Adipose tissue (tissue), 3 donors: ENCODE measurements around the gene CCDC157. TPM values are rescaled to one million over a fixed set of nuclear protein-coding genes. Genes with fewer than 3 reads are reported as not detected.
"Not testable (repeated sequence)": the region's sequence is repeated elsewhere in the genome, so short reads cannot be mapped to it uniquely, and the experiment has no call there.

Experiments used
- H3K27ac ChIP-seq: one replicate; pipeline ENCODE4 v1.5.1; 2013; ENCODE audit warnings: low read depth, low read length
- WGBS, 3 donors: extraction: QIAGEN DNeasy Blood & Tissue Kit; methylation state at CpG; one replicate each; pipeline ENCODE4 v1.1.7; 2013; 5-methylcytosine and 5-hydroxymethylcytosine counted together
- polyA plus RNA-seq, 3 donors: library from polyadenylated mRNA; stranded (reverse); fragments of 200-250 nt; gene quantifications; one replicate each; pipeline ENCODE4 v1.2.3, GENCODE V29; 2013
- donor health status: healthy with polysubstance abuse.
- donor health status: Bipolar disorder and iron deficiency.
- donor health status: healthy.

CCDC157 gene
- polyA plus RNA-seq, 3 donors = 1.3 to 1.5 (median 1.5) TPM

DNA sequence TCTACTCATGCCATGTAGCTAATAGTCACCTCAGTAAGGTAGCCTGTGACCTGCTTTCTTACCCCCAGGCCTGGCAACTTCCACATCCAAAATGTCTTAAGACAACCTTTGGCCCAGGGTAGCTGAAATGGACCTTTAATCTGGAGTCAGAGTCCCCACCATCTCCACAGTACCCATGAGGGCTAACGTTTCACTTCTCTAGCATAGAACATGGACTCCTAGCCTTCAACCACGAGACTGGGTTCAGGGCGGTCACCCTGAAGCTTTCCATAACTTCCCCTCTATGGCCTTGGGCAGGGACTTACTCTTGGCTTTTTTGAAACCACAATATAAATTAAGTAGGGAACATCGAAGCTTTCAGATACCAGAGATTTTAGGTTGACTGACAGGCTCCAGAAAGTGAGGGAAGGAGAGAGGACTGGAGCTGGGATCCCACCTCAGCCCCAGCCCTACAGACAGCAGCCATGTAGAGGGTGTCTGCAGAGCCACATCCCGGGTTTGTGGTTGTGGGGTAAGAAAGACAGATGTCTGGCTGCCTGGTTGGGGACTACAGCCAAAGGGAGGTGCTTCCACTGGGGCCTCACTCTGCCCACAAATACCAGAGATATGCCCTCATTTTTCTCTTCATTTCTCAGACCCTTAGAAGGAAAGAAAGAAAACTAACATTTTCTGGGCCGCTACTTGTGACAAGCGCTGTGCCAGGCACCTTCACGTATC, 32.6 kb upstream of the CCDC157 start:
- 52 to 53% (median 53%) methylated on average over 8 of the region's 8 CpGs for WGBS, 3 donors
- no peak overlapping the region for H3K27ac ChIP-seq

- WGBS, 3 donors = 43 to 61% (median 50%) methylated on average over 5 of the region's 5 CpGs
Observed at GRCh38 chr22:30325065-30325720, 31.6 kb upstream of the CCDC157 start.

DNA sequence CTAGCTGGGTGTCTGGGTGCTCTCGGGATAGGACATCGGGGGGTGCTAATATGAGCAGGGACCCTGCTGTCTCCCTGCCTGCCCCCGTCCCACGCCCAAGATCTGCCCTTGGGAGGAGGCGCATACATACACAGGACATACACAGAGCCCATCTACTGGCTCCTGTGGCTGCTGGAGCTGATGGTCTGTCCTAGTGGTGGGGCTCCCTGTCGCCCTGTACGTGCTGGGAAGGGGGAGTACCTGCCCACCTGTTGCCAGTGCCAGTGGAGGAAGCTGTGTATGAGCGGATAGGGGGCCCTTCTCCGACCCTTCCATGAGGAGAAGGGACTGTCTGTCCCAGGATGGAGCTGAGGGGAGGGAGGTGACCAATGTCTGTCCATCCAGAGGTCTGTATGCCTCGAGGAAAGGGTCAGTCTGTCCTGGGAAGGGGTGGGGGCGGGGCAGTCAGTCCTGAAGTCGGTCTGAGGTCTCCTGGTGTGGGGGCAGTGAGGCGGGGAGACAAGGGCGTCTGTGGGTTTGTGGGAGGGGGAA, 31.0 kb upstream of the CCDC157 start:
- 31 to 38% (median 35%) methylated on average over 13 to 14 of the region's 14 CpGs for WGBS, 3 donors
- no peak overlapping the region for H3K27ac ChIP-seq

More at GRCh38 chr22:30325065-30325720, 31.6 kb upstream of the CCDC157 start:
- H3K27ac ChIP-seq = no peak overlapping the region

DNA sequence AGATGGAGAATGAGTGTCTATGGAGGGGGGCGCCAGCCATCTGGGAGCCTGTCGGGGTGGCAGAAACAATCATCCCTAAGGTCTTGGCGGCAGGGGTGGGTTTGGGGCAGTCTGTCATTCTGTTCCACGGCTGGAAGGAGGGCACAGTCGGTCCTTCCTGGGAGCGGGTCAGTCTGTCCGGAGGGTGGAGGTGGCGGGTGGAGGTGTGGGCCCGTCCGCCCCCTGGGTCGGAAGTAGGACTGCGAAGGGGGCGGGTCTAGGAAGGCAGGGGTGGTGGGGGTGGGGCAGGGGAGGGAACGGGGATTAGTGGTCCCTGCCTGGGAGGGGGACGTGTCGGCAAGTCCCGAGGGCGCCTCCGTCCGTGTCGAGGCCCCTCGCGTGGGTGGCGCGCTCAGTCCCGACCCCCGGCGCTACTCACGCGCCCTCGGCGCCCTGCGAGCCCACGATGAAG, 30.5 kb upstream of the CCDC157 start:
- H3K27ac ChIP-seq = no peak overlapping the region
- 0 to 1% (median 1%) methylated on average over 19 to 34 of the region's 34 CpGs for WGBS, 3 donors

DNA sequence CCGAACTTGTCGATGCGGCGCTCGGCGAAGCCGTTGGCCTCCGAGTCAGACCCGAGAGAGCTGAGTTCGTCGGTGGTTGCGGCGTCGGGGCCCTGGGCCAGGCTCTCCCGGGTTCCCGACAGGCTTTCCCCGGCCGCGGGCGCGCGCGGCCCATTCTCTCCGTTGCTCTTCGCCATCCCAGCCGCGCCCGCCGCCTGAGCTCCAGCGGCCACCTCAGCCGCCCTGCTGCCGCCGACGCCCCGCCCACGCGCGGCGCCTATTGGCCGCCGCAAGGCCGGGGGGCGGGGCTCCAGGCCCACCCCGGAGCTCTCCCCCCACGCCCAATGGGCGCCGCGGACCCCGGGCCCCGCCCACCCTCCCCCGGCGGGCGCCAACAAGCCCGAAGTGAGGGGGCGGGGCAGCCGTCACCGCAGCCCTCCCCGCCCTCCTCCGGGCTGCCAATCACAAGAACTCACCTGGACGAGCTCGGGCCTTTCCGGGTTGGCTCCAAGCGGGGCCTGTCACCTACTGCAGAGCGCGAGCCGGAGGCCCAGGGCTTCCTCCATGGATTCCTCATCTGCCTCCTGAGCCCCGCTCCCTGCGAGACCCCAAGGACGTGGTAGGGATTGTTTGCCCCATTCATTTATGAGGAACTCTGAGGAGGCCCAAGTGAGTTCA, 30.0 kb upstream of the CCDC157 start, which contains the start of gene TBC1D10A:
TSS of gene TBC1D10A (minus strand) at position 236 of the 657 bp plus-strand sequence. CDS start at position 176, 60 bp downstream.
- WGBS, 3 donors = 0 to 1% (median 1%) methylated on average over 54 to 69 of the region's 69 CpGs

GRCh38 chr22:30327864-30328345, 28.9 kb upstream of the CCDC157 start:
- WGBS, 3 donors = 46 to 80% (median 76%) methylated on average over 5 of the region's 5 CpGs
- H3K27ac ChIP-seq = no peak overlapping the region

More for the DNA sequence above, 30.0 kb upstream of the CCDC157 start, which contains the start of gene TBC1D10A:
- H3K27ac ChIP-seq = peak within 1 kb of the TSS; percentile 2

DNA sequence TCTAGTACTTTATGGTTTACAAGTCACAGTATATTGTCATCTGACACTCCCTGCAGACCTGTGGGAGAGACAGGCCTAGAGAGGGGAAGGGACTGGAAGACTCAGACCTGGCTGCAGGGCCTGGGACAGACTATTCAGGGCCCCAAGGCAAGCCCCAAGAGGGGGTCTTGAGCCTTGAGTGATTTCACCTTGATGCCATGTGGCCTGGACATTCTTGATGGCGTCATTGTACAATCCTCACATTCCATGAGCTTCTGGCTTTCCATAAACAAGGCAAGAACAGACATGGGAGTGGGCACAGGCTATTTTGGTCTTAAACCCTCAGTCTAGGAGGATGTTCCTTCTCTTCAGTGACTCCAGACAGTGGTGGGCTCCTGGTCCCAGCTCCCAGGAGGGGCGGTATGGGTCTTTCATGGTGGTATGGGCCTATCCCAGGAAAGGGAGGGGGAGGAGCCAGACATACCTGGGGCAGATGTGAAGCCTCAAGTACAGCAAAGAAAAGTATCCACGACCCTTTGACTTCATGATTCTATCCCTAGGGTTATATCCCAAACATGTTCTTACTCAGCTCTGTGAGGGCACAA, 28.2 kb upstream of the CCDC157 start:
- 80 to 87% (median 84%) methylated on average over 3 of the region's 3 CpGs for WGBS, 3 donors
- H3K27ac ChIP-seq = no peak overlapping the region

- H3K27ac ChIP-seq = no peak overlapping the region
- 78 to 87% (median 81%) methylated on average over 5 of the region's 5 CpGs for WGBS, 3 donors
Observed at GRCh38 chr22:30332551-30332950, 24.3 kb upstream of the CCDC157 start.

GRCh38 chr22:30332994-30333706, 23.7 kb upstream of the CCDC157 start:
- 87 to 89% (median 88%) methylated on average over 2 of the region's 2 CpGs for WGBS, 3 donors
- no peak overlapping the region for H3K27ac ChIP-seq

GRCh38 chr22:30333707-30334087, 23.1 kb upstream of the CCDC157 start:
- WGBS, 3 donors = 84 to 88% (median 87%) methylated on average over 3 of the region's 3 CpGs
- no peak overlapping the region for H3K27ac ChIP-seq

DNA sequence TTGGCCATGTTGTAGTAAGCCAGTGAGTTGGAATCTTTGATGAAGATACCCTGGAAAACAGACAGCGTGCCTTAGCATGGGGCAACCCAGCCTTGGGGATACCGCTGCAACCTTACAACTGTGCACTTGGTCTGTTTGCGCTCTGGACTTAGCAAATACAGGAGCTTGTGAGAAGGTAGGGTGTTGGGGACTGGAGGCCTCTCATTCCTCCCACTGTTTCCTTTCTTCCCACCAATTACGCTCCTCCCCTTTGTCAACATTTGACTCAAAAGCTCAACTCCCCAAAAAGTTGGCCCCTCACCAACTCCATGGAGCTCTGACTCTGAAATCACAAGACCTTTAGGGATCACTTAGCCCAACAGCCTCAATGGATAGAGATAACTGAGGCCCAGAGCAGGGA, 22.2 kb upstream of the CCDC157 start:
- WGBS, 3 donors = 86 to 97% (median 94%) methylated on average over 4 of the region's 4 CpGs

DNA sequence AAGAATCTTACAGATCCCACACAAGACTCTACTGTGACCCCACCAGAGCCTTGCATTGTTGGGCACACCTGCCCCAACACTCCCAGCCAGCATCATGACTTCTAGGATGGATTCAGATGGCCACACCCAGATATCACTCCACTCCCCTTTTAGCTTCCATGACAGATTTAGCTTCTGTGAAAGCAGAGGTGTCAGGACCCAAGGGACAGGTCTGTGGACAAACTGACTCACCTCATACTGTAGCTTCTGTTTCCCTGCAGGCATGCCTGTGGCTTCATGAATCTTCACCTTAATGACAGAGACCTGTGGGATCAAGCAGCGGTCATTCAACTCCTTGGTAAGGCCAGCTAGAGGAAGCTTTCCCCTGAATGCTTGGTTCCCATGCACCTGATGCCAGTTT, 21.6 kb upstream of the CCDC157 start:
- no peak overlapping the region for H3K27ac ChIP-seq
- 91 to 100% (median 96%) methylated on average over 1 of the region's 1 CpG for WGBS, 3 donors

More for the DNA sequence above, 22.2 kb upstream of the CCDC157 start:
- no peak overlapping the region for H3K27ac ChIP-seq

GRCh38 chr22:30336752-30337460, 19.9 kb upstream of the CCDC157 start:
- WGBS, 3 donors = 75 to 91% (median 81%) methylated on average over 4 of the region's 4 CpGs
- no peak overlapping the region for H3K27ac ChIP-seq

DNA sequence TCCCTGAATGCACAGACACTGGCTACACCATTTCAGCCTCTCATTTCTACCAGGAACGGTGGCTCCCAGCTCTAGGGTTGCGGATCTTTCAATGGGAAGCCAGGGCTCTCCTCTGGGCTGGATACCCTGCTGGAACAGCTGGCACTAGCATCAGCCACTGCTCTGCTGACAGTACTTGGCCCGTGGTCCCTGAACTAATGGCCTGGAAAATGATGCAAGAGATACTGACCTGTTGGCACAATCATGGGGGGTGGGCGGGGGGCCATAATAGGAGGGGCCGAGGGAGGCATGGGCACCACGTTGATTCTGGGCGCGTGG, 19.4 kb upstream of the CCDC157 start:
- H3K27ac ChIP-seq = no peak overlapping the region
- WGBS, 3 donors = 79 to 88% (median 87%) methylated on average over 8 of the region's 8 CpGs

GRCh38 chr22:30338341-30338740, 18.5 kb upstream of the CCDC157 start:
- not testable (repeated sequence) for H3K27ac ChIP-seq
- WGBS, 3 donors = 83 to 92% (median 85%) methylated on average over 9 of the region's 9 CpGs

- H3K27ac ChIP-seq = no peak overlapping the region
- 95 to 97% (median 96%) methylated on average over 7 of the region's 7 CpGs for WGBS, 3 donors
Observed at GRCh38 chr22:30338802-30339201, 18.0 kb upstream of the CCDC157 start.

DNA sequence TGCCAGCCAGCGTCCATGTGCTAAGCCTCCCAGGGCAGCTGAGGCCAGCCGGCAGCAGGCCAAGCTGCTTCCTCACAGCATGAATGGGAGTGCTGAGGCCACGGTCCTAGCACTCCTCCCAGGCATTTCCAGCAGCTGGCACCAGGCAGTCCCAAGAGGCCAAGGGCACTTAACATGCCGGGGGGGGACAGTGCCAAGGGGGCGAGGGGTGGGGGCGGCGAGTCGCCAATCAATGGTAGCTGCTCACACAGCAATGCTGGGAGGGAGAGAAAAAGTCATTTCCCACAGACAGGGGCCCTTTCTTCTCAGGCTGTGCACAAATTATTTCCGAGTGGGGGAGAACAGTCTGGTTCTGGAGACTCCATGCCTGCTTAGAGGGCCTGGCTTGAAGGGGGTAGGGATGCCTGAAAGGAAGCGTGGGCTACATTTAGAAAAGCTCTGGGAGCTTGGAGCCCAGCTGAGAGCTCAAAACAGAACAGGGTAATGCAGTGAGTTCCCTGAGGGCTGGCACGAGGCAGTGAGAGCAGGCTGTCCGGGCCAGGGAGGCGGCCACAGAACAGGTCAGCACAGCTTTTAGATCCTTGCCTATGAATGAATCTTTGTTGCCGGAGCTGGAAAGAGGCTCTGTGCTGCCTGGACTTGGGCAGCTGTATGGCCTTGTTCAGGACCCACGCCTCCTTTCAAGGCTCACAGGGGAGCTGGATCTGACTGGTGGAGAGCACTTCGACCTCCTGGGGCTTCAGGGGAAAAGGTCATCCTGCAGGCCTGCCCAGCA, 15.7 kb upstream of the CCDC157 start:
- H3K27ac ChIP-seq = no peak overlapping the region
- 67 to 77% (median 69%) methylated on average over 16 of the region's 16 CpGs for WGBS, 3 donors
